Type B pancreatic cell (in vitro differentiated cells): Measurements from ENCODE around the gene MED26. TPM values are rescaled to one million over a fixed set of nuclear protein-coding genes. Genes with fewer than 3 reads are reported as not detected.

Source experiments
- total RNA-seq: library from RNA; stranded (reverse); gene quantifications from 2 replicates; pipeline ENCODE4 v1.2.1, GENCODE V29; 2021; ENCODE audit warnings: low replicate concordance

The MED26 gene
- total RNA-seq, 1 donor from 2014 or later: 12.5 TPM

Other genes with a start within 250 kb of the MED26 start
- gene EPS15L1, start 156.2 kb downstream of the MED26 start, total RNA-seq: 46.6 and 48.7 TPM in 2 replicates
- gene CALR3, start 132.0 kb downstream of the MED26 start, total RNA-seq: not detected in 2 replicates
- gene C19orf44, start 131.8 kb downstream of the MED26 start, total RNA-seq: 4.3 and 8.5 TPM in 2 replicates
- gene CHERP, start 85.8 kb downstream of the MED26 start, total RNA-seq: 61.0 and 70.8 TPM in 2 replicates
- 44.5 and 52.7 TPM in 2 replicates for gene SLC35E1, start 55.8 kb downstream of the MED26 start, total RNA-seq
- gene SMIM7, start 31.9 kb upstream of the MED26 start, total RNA-seq: 63.6 and 72.1 TPM in 2 replicates
- gene TMEM38A, start 32.9 kb upstream of the MED26 start, total RNA-seq: 7.6 and 8.0 TPM in 2 replicates
- gene NWD1, start 91.6 kb upstream of the MED26 start, total RNA-seq: 0.05 TPM in 1 of 2 replicates, not detected in the other
- 58.9 and 71.2 TPM in 2 replicates for gene SIN3B, start 201.2 kb upstream of the MED26 start, total RNA-seq